HT-29 (cell line): Measurements from ENCODE around the gene CRIP1. TPM values are rescaled to one million over a fixed set of nuclear protein-coding genes. Genes with fewer than 3 reads are reported as not detected.
A peak's percentile ranks its signal among the peaks of the same experiment; 100 is the strongest.

ENCODE experiments used
- DNase-seq: peaks from one replicate; pipeline ENCODE4 v3.0.0-alpha.2; 2015; ENCODE audit warnings: low spot score
- total RNA-seq: library from RNA; depleted of rRNA; stranded (reverse); fragments of >200 nt; shearing (Covaris generic); gene quantifications from 2 replicates; pipeline ENCODE4 v1.2.3, GENCODE V29; 2014

Gene CRIP1
- total RNA-seq, 1 experiment from 2014 or later: 791 TPM

GRCh38 chr14:105503935-105504692, 17.4 kb downstream of the CRIP1 start:
- no peak for DNase-seq

GRCh38 chr14:105505101-105505500, 18.4 kb downstream of the CRIP1 start:
- no peak for DNase-seq

GRCh38 chr14:105507247-105507646, 20.6 kb downstream of the CRIP1 start:
- no peak for DNase-seq

GRCh38 chr14:105508069-105508468, 21.4 kb downstream of the CRIP1 start:
- no peak for DNase-seq

- DNase-seq: no peak
These were observed 21.9 kb downstream of the CRIP1 start for GRCh38 chr14:105508601-105509000.

GRCh38 chr14:105517096-105517495, 30.4 kb downstream of the CRIP1 start:
- no peak for DNase-seq

GRCh38 chr14:105519946-105520698, 33.4 kb downstream of the CRIP1 start:
- no peak for DNase-seq

GRCh38 chr14:105525326-105525725, 38.6 kb downstream of the CRIP1 start:
- DNase-seq: no peak

GRCh38 chr14:105525861-105526775, 39.4 kb downstream of the CRIP1 start, which contains the start of gene TMEM121:
Gene TMEM121 (plus strand): TSS chr14:105526583. CDS start chr14:105528835, 2,252 bp downstream.
- DNase-seq: no peak

- no peak for DNase-seq
These were observed 40.2 kb downstream of the CRIP1 start for GRCh38 chr14:105526776-105527380.

- DNase-seq: no peak
These were observed 40.7 kb downstream of the CRIP1 start for GRCh38 chr14:105527381-105527825.

- peak; percentile 46 for DNase-seq
These were observed 41.3 kb downstream of the CRIP1 start for GRCh38 chr14:105527826-105528585.

- no peak for DNase-seq
These were observed 42.1 kb downstream of the CRIP1 start for GRCh38 chr14:105528586-105529318.

GRCh38 chr14:105529319-105529568, 42.6 kb downstream of the CRIP1 start:
- DNase-seq: no peak

- DNase-seq: peak; percentile 12
These were observed 43.0 kb downstream of the CRIP1 start for GRCh38 chr14:105529569-105530284.

GRCh38 chr14:105530285-105531087, 43.8 kb downstream of the CRIP1 start:
- no peak for DNase-seq

- no peak for DNase-seq
These were observed 44.6 kb downstream of the CRIP1 start for GRCh38 chr14:105531088-105531893.
